Endodermal cell (in vitro differentiated cells): Measurements from ENCODE around the gene FXR1. TPM values are rescaled to one million over a fixed set of nuclear protein-coding genes. Genes with fewer than 3 reads are reported as not detected.

Experiments used
- DNase-seq: peaks from one replicate; pipeline ENCODE4 v3.0.0-alpha.2; 2017
- H3K27ac ChIP-seq: 2 replicates; pipeline ENCODE4 v1.5.1; 2013; ENCODE audit warnings: mild to moderate bottlenecking, low read depth, low read length, moderate library complexity
- H3K27me3 ChIP-seq: 2 replicates; pipeline ENCODE4 v1.6.1; 2013; ENCODE audit warnings: mild to moderate bottlenecking, low read length, moderate library complexity; ENCODE audit not compliant: insufficient read depth, control insufficient read depth, poor library complexity, severe bottlenecking
- H3K36me3 ChIP-seq: 2 replicates; pipeline ENCODE4 v1.7.0; 2013; ENCODE audit warnings: mild to moderate bottlenecking, low read length, moderate library complexity; ENCODE audit not compliant: control insufficient read depth, insufficient read depth
- H3K4me1 ChIP-seq: one replicate; pipeline ENCODE4 v1.7.0; 2013; ENCODE audit warnings: low read length; ENCODE audit not compliant: control insufficient read depth, insufficient read depth
- H3K4me3 ChIP-seq: 2 replicates; pipeline ENCODE4 v1.5.1; 2013; ENCODE audit warnings: mild to moderate bottlenecking, low read length, moderate library complexity
- H3K9ac ChIP-seq: 2 replicates; pipeline ENCODE4 v1.6.1; 2013; ENCODE audit warnings: mild to moderate bottlenecking, low read length, moderate library complexity; ENCODE audit not compliant: poor library complexity, severe bottlenecking; ENCODE audit errors: extremely low read depth
- H3K9me3 ChIP-seq: 2 replicates; pipeline ENCODE4 v1.6.1; 2013; ENCODE audit warnings: mild to moderate bottlenecking, low read length, moderate library complexity; ENCODE audit not compliant: control insufficient read depth
- H3K27ac Mint-ChIP-seq: 2 replicates; pipeline ENCODE4 v1.8.0; 2020; ENCODE audit warnings: mixed read lengths
- H3K27me3 Mint-ChIP-seq: 2 replicates; pipeline ENCODE4 v1.8.0; 2021; ENCODE audit warnings: mild to moderate bottlenecking, mixed read lengths; ENCODE audit not compliant: insufficient read depth
- H3K36me3 Mint-ChIP-seq: 2 replicates; pipeline ENCODE4 v1.8.0; 2020; ENCODE audit warnings: low read depth, mixed read lengths
- H3K4me1 Mint-ChIP-seq: 2 replicates; pipeline ENCODE4 v1.8.0; 2020; ENCODE audit warnings: mixed read lengths
- H3K4me3 Mint-ChIP-seq: 2 replicates; pipeline ENCODE4 v1.8.0; 2020; ENCODE audit warnings: mild to moderate bottlenecking, moderate library complexity, mixed read lengths
- H3K9me3 Mint-ChIP-seq: 2 replicates; pipeline ENCODE4 v1.8.0; 2020; ENCODE audit warnings: mild to moderate bottlenecking, mixed read lengths
- CTCF ChIP-seq: fragments of 200-600 bp; sonication (generic); conservative IDR thresholded peaks from 2 replicates; pipeline ENCODE4 v1.5.0; 2021; ENCODE audit warnings: antibody characterized with exemption, mild to moderate bottlenecking
- WGBS, 2 experiments: methylation state at CpG; one replicate each; pipeline versions ENCODE4 v1.1.5 to v1.1.7; 2013; ENCODE audit warnings: missing lambda C conversion rate in 2 of 2, mixed read lengths in 1 of 2; ENCODE audit not compliant: insufficient coverage in 1 of 2, insufficient read length in 1 of 2; 5-methylcytosine and 5-hydroxymethylcytosine counted together
- total RNA-seq, 2 donors: library from RNA; stranded (reverse); fragmentation: NEBNext Ultra II Directional in 1 of 2; extraction: Animal tissue kit (Norgen Biotek cat#: 25700) in 1 of 2; gene quantifications; 2 replicates in 1 of 2; 3 replicates in 1 of 2; pipeline ENCODE4 v1.2.1, GENCODE V29; 2021

Gene FXR1
- total RNA-seq, 2 donors from 2014 or later, result 252 to 298 TPM

GRCh38 chr3:180962530-180962929 is 50.1 kb downstream of the FXR1 start:
- no peaks in the 10 kb centered on the region for H3K9me3 ChIP-seq
- TF ChIP-seq CTCF, result no peak
- Mint-ChIP-seq H3K9me3 (no peaks in the 10 kb centered on the region), H3K27ac (no peak overlapping the region), H3K36me3 (peaks cover 68% of the 10 kb centered on the region), H3K27me3 (no peaks in the 10 kb centered on the region), H3K4me1 (no peaks in the 10 kb centered on the region), H3K4me3 (no peak overlapping the region)
- H3K27me3 ChIP-seq, result no peaks in the 10 kb centered on the region
- no peaks in the 10 kb centered on the region for H3K4me1 ChIP-seq
- 100% methylated on average over 1 of the region's 1 CpG for WGBS, 2 experiments
- DNase-seq, result no peak
- no peak overlapping the region for H3K9ac ChIP-seq
- H3K36me3 ChIP-seq, result peaks cover 91% of the 10 kb centered on the region
- no peak overlapping the region for H3K27ac ChIP-seq
- H3K4me3 ChIP-seq, result no peak overlapping the region

DNA sequence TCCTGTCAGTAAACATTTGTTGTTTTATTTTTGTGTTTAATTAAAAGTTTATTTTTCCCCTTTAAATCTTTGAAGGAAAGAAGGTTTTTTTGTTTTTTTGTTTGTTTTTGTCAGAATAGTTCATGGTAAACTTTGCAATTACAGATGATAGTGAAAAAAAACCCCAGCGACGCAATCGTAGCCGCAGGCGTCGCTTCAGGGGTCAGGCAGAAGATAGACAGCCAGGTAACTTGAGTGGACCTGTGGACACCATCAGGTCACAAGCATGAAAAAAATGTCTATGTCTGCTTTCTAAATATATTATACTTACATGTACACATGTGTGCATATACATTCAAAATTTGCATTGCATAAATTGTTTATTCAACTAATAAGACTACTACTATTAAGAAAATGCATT is 58.5 kb downstream of the FXR1 start:
- H3K4me1 ChIP-seq, result no peaks in the 10 kb centered on the region
- DNase-seq, result no peak
- no peaks in the 10 kb centered on the region for H3K27me3 ChIP-seq
- H3K9me3 Mint-ChIP-seq, result no peaks in the 10 kb centered on the region
- 97 to 100% methylated on average over 1 to 6 of the region's 6 CpGs for WGBS, 2 experiments
- no peak overlapping the region for H3K27ac ChIP-seq
- no peak overlapping the region for H3K4me3 ChIP-seq
- no peaks in the 10 kb centered on the region for H3K27me3 Mint-ChIP-seq
- no peak overlapping the region for H3K27ac Mint-ChIP-seq
- peaks cover 47% of the 10 kb centered on the region for H3K36me3 Mint-ChIP-seq
- no peak overlapping the region for H3K4me3 Mint-ChIP-seq
- H3K9me3 ChIP-seq, result no peaks in the 10 kb centered on the region
- H3K9ac ChIP-seq, result no peak overlapping the region
- H3K4me1 Mint-ChIP-seq, result no peaks in the 10 kb centered on the region
- TF ChIP-seq CTCF, result no peak
- H3K36me3 ChIP-seq, result peaks cover 98% of the 10 kb centered on the region

GRCh38 chr3:180973543-180973942 is 61.1 kb downstream of the FXR1 start:
- H3K36me3 Mint-ChIP-seq, result peaks cover 47% of the 10 kb centered on the region
- TF ChIP-seq CTCF, result no peak
- H3K4me3 ChIP-seq, result no peak overlapping the region
- H3K36me3 ChIP-seq, result peaks cover 98% of the 10 kb centered on the region
- H3K9ac ChIP-seq, result no peak overlapping the region
- no peaks in the 10 kb centered on the region for H3K9me3 ChIP-seq
- H3K4me3 Mint-ChIP-seq, result no peak overlapping the region
- H3K27ac Mint-ChIP-seq, result no peak overlapping the region
- H3K27ac ChIP-seq, result no peak overlapping the region
- DNase-seq, result no peak
- H3K9me3 Mint-ChIP-seq, result no peaks in the 10 kb centered on the region
- no peaks in the 10 kb centered on the region for H3K4me1 ChIP-seq
- H3K27me3 Mint-ChIP-seq, result no peaks in the 10 kb centered on the region
- H3K4me1 Mint-ChIP-seq, result no peaks in the 10 kb centered on the region
- 100% methylated on average over 1 of the region's 2 CpGs for WGBS, 2 experiments
- H3K27me3 ChIP-seq, result no peaks in the 10 kb centered on the region
